BJ (cell line): Measurements from ENCODE around the gene TSEN15. TPM values are rescaled to one million over a fixed set of nuclear protein-coding genes. Genes with fewer than 3 reads are reported as not detected.

ENCODE experiments used
- CTCF ChIA-PET: fragments of 350-600 bp; formaldehyde crosslinking; extraction: SDS; loops from one replicate; lab custom pipeline; 2021; ENCODE audit warnings: antibody characterized with exemption, inconsistent platforms; lab: Yijun Ruan, JAX
- POLR2A ChIA-PET: fragments of 300-600 bp; sonication (Branson Sonifier 250); formaldehyde crosslinking; extraction: SDS; loops from one replicate; lab custom pipeline; 2021; ENCODE audit warnings: antibody characterized with exemption; lab: Charles Lee
- DNase-seq: peaks from one replicate; pipeline ENCODE4 v3.0.0-alpha.2; 2011; ENCODE audit warnings: low read depth
- H3K27me3 ChIP-seq: 2 replicates; pipeline ENCODE4 v1.6.0; 2011; ENCODE audit warnings: low read length; ENCODE audit not compliant: control insufficient read depth, insufficient read depth
- H3K36me3 ChIP-seq: 2 replicates; pipeline ENCODE4 v1.5.1; 2011; ENCODE audit warnings: low read length; ENCODE audit not compliant: control insufficient read depth, insufficient read depth
- H3K4me3 ChIP-seq: 2 replicates; pipeline ENCODE4 v1.5.1; 2011; ENCODE audit warnings: low read depth, mild to moderate bottlenecking, control low read depth, low read length
- polyA plus RNA-seq: library from polyadenylated mRNA; depleted of rRNA; stranded (reverse); fragments of >200 nt; gene quantifications from 2 replicates; pipeline ENCODE4 v1.2.3, GENCODE V29; 2011
- TF ChIP-seq, protein P1 (sequence below): IDR thresholded peaks from 2 replicates; pipeline ENCODE4 v1.5.1; 2011; ENCODE audit warnings: low read depth, mild to moderate bottlenecking, control low read depth, inconsistent platforms, low read length, moderate library complexity; ENCODE audit not compliant: insufficient read depth

The TSEN15 gene
- polyA plus RNA-seq, 1 experiment = 39.4 TPM

DNA sequence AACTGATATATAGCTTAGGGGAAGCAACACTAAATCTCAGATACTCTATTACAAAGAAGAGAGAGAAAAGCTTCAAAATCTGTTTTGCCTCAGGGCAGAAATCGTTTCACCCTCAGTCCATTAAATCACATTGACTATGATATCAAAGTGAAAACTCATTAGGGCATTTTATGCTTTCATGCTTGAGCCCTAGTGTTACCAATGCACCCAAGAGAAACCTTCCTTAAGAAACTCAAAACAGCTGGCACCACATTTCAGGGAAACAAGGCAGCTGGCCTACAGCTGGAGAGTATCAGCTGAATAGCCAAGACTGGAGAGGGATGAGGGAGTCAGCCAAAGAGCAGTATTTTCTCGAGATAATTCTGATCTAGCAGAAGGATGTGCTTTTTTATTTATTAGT lies 28.9 kb upstream of the TSEN15 start:
- no peak overlapping the region for H3K4me3 ChIP-seq
- TF ChIP-seq, protein P1, sequence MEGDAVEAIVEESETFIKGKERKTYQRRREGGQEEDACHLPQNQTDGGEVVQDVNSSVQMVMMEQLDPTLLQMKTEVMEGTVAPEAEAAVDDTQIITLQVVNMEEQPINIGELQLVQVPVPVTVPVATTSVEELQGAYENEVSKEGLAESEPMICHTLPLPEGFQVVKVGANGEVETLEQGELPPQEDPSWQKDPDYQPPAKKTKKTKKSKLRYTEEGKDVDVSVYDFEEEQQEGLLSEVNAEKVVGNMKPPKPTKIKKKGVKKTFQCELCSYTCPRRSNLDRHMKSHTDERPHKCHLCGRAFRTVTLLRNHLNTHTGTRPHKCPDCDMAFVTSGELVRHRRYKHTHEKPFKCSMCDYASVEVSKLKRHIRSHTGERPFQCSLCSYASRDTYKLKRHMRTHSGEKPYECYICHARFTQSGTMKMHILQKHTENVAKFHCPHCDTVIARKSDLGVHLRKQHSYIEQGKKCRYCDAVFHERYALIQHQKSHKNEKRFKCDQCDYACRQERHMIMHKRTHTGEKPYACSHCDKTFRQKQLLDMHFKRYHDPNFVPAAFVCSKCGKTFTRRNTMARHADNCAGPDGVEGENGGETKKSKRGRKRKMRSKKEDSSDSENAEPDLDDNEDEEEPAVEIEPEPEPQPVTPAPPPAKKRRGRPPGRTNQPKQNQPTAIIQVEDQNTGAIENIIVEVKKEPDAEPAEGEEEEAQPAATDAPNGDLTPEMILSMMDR = no peak
- H3K36me3 ChIP-seq = no peaks in the 10 kb centered on the region
- ChIA-PET CTCF (interaction anchor here (1.1 kb wide), 1 partner anchor 24 kb away, joined by 3 read pairs; no protein-coding TSS in a partner anchor), POLR2A (interaction anchor here (0.6 kb wide), 1 partner anchor 31 kb away, joined by 4 read pairs; no protein-coding TSS in a partner anchor)
- no peaks in the 10 kb centered on the region for H3K27me3 ChIP-seq
- DNase-seq = no peak

DNA sequence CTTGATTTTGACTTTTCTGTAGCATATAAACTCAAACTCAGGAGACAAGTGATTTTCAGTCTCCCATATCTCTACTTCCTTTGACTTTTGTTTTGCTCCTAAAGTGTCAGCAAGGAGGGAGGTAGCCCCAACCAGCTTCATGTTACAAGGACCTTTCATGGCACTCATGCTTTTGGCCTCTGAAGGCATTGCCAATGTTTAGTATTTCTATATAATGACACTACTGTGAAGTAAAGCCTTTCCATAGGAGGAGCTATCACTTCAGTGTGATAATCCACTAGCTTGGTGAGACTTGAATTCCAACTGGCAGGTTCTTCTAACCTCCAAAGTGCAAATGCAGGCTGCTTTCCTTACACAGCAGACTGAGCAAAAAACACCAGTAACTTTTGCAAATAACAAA lies 28.4 kb upstream of the TSEN15 start:
- Histone ChIP-seq H3K36me3 (no peaks in the 10 kb centered on the region), H3K4me3 (no peak overlapping the region), H3K27me3 (no peaks in the 10 kb centered on the region)
- ChIA-PET POLR2A (interaction anchor here (0.6 kb wide), 1 partner anchor 31 kb away, joined by 4 read pairs; no protein-coding TSS in a partner anchor), CTCF (interaction anchor here (1.1 kb wide), 1 partner anchor 24 kb away, joined by 3 read pairs; no protein-coding TSS in a partner anchor)
- TF ChIP-seq, protein P1 = no peak
- no peak for DNase-seq

DNA sequence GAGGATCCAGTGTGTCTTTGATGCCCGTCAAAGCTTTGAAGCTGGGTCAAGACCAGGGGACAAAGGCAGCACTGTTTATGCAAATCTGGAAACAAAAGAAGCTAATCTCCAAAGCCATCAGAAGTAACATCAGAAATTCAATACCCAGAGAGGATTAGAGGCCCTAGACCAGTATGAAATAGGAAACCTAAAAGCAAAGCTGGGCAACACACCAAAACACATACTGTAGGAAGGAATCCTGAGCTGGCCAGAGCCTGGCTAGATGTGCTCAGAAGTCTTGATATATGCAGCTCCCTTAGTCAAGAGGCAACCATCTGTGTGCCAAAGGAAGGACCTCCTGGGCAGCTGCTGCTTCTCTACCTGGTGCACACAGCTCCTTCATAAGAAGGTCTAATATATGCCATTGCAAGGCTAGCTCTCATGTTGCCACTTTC lies 26.3 kb upstream of the TSEN15 start:
- CTCF ChIA-PET = interaction anchor here (0.8 to 1.0 kb wide), 2 partner anchors 69 to 667 kb away, joined by 3 read pairs; no protein-coding TSS in a partner anchor
- DNase-seq = peak; percentile 70
- no peaks in the 10 kb centered on the region for H3K27me3 ChIP-seq
- no peaks in the 10 kb centered on the region for H3K36me3 ChIP-seq
- POLR2A ChIA-PET = interaction anchor here (1.1 kb wide), 1 partner anchor 8 kb away, joined by 3 read pairs; no protein-coding TSS in a partner anchor
- no peak overlapping the region for H3K4me3 ChIP-seq
- TF ChIP-seq, protein P1 = no peak

DNA sequence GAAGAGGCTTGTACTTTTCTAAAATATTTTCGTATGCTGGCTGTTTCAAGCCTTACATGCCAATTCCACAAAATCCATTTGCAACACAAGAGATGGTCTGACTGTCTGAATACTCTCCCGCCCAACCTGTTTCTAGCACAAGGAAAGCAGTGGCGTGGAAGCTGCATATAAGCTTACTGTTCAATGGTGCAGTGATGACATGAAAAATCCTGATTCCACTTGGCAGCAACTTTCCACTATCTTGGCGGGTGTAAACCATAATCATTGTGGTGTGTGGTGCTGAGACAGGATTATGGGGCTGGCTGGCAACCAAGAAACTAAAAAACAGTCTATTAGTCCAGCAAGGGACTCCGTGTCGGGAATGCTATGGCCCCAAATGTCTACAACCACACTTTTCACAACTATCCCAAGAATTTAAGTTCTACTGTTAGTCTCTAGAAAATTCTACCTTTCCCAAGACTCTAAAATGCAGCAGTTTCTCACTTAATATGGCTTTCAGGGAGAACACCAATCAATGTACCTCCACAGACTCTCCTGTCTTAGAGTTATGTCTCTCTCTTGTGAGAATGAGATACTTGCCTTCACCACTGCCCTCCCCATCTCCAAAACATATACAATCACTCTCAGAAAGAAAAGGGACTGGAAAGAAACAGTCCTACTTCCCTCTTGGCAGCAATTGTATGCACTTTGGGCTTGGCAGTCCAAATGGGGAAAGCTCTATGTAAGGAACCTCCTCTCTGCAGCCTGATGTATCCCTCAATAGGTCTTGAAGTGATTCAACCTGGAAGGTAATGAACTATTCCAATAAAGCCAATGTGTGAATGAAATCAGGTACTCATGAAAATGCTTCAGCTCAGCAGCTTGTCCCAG lies 23.5 kb upstream of the TSEN15 start:
- ChIA-PET POLR2A (no interaction called here), CTCF (no interaction called here)

More for the DNA sequence above, 23.5 kb upstream of the TSEN15 start:
- Histone ChIP-seq H3K27me3 (no peaks in the 10 kb centered on the region), H3K36me3 (no peaks in the 10 kb centered on the region), H3K4me3 (no peak overlapping the region)
- TF ChIP-seq, protein P1 = no peak
- no peak for DNase-seq
